WERI-Rb-1 (cell line): ENCODE measurements around the gene HCRTR1.

Experiments used
- DNase-seq: peaks from one replicate; pipeline ENCODE4 v3.0.0-alpha.2; 2020
- H3K27ac ChIP-seq: fragments of 250-450 bp; sonication (Bioruptor Pico); 2 replicates; pipeline ENCODE4 v1.5.1; 2020; ENCODE audit warnings: mild to moderate bottlenecking, moderate library complexity
- H3K27me3 ChIP-seq: fragments of 250-450 bp; sonication (Bioruptor Pico); 2 replicates; pipeline ENCODE4 v1.5.1; 2021; ENCODE audit warnings: mild to moderate bottlenecking, low read depth, moderate library complexity; ENCODE audit not compliant: insufficient read depth, severe bottlenecking
- H3K36me3 ChIP-seq: fragments of 250-450 bp; sonication (Bioruptor Pico); 2 replicates; pipeline ENCODE4 v1.5.1; 2020; ENCODE audit warnings: mild to moderate bottlenecking, moderate library complexity
- H3K4me3 ChIP-seq: 2 replicates; pipeline ENCODE4 v1.5.1; 2011; ENCODE audit warnings: low read depth, mild to moderate bottlenecking, control low read depth, low read length
- H3K9me3 ChIP-seq: fragments of 250-450 bp; sonication (Bioruptor Pico); 2 replicates; pipeline ENCODE4 v1.5.1; 2021; ENCODE audit warnings: mild to moderate bottlenecking, moderate library complexity; ENCODE audit not compliant: severe bottlenecking
- CTCF ChIP-seq: IDR thresholded peaks from 2 replicates; pipeline ENCODE4 v1.5.1; 2011; ENCODE audit warnings: low read depth, mild to moderate bottlenecking, control low read depth, inconsistent platforms, low read length

Gene HCRTR1

DNA sequence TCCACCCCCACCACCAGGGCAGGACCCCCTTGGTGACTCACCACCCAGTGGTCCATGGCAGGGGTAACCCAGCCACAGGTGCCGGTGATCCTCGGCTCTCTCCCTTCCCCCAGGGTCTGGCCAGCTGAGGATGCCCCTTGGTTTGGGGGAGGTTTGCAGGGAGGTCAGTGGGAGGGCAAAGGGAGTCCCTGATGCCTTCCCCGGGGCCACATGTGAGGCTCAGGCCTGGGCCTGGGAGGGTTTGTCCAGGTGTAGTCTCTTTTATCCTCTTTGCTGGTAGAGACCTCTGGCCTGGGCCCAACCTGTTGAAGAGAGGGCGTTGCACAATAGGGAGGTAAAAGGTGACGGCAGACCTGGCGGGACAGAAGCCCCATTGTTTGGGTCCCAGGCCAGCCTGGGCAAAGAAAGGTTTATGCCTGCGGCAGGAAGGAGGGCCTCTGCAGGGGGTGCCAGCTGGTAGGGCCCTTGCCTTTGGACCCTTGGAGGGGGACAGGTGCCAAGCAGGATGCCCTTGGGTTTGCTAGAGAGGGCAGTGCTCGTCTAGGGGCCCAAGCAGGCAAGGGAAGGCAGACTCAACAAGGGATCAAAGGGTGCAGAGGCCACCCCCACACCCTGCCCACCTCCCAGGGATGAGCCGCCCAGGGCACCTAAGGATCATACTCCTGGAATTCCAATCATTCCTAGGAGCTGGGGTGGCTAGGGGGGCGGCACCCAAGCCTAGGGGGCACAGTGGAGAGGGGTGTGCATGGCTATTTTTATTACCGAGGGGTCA, 41.9 kb upstream of the HCRTR1 start:
- Histone ChIP-seq H3K27me3 (no peaks in the 10 kb centered on the region), H3K9me3 (no peaks in the 10 kb centered on the region), H3K27ac (no peak overlapping the region), H3K4me3 (no peak overlapping the region), H3K36me3 (no peaks in the 10 kb centered on the region)
- no peak for DNase-seq
- no peak for TF ChIP-seq CTCF

- Histone ChIP-seq H3K9me3 (no peaks in the 10 kb centered on the region), H3K27me3 (no peaks in the 10 kb centered on the region), H3K36me3 (no peaks in the 10 kb centered on the region), H3K4me3 (no peak within 1 kb of the TSS), H3K27ac (no peak within 1 kb of the TSS)
- DNase-seq = no peak
- no peak for TF ChIP-seq CTCF
Measured at GRCh38 chr1:31576201-31576669, 41.3 kb upstream of the HCRTR1 start, which contains the start of gene TINAGL1. Gene TINAGL1, plus strand, starts transcription at chr1:31576515. Its CDS starts 634 bp downstream, at chr1:31577149.

- H3K36me3 ChIP-seq = no peaks in the 10 kb centered on the region
- H3K9me3 ChIP-seq = no peaks in the 10 kb centered on the region
- TF ChIP-seq CTCF = no peak
- H3K27ac ChIP-seq = no peak overlapping the region
- H3K27me3 ChIP-seq = no peaks in the 10 kb centered on the region
- no peak overlapping the region for H3K4me3 ChIP-seq
- DNase-seq = no peak
Measured at GRCh38 chr1:31576743-31577455, 40.6 kb upstream of the HCRTR1 start.

- no peak for DNase-seq
- H3K4me3 ChIP-seq = no peak overlapping the region
- H3K36me3 ChIP-seq = no peaks in the 10 kb centered on the region
- H3K27me3 ChIP-seq = no peaks in the 10 kb centered on the region
- TF ChIP-seq CTCF = no peak
- no peaks in the 10 kb centered on the region for H3K9me3 ChIP-seq
- H3K27ac ChIP-seq = no peak overlapping the region
Measured at GRCh38 chr1:31577515-31578192, 39.8 kb upstream of the HCRTR1 start.

- Histone ChIP-seq H3K36me3 (no peaks in the 10 kb centered on the region), H3K4me3 (no peak overlapping the region), H3K27ac (no peak overlapping the region), H3K27me3 (no peaks in the 10 kb centered on the region), H3K9me3 (no peaks in the 10 kb centered on the region)
- no peak for DNase-seq
- TF ChIP-seq CTCF = no peak
Measured at GRCh38 chr1:31579374-31579773, 38.1 kb upstream of the HCRTR1 start.
